Ishikawa (cell line): ENCODE data around the gene LRRC74B.

ENCODE experiments used
- EP300 ChIP-seq: IDR thresholded peaks from 2 replicates; pipeline ENCODE4 v1.6.1; 2012; ENCODE audit warnings: borderline replicate concordance
- TAF1 ChIP-seq: IDR thresholded peaks from 2 replicates; pipeline ENCODE4 v1.6.1; 2012; ENCODE audit warnings: low read depth, mild to moderate bottlenecking
- TF ChIP-seq, protein P1 (sequence below): IDR thresholded peaks from 2 replicates; pipeline ENCODE4 v1.6.1; 2012; ENCODE audit warnings: low read depth, mild to moderate bottlenecking

DNA sequence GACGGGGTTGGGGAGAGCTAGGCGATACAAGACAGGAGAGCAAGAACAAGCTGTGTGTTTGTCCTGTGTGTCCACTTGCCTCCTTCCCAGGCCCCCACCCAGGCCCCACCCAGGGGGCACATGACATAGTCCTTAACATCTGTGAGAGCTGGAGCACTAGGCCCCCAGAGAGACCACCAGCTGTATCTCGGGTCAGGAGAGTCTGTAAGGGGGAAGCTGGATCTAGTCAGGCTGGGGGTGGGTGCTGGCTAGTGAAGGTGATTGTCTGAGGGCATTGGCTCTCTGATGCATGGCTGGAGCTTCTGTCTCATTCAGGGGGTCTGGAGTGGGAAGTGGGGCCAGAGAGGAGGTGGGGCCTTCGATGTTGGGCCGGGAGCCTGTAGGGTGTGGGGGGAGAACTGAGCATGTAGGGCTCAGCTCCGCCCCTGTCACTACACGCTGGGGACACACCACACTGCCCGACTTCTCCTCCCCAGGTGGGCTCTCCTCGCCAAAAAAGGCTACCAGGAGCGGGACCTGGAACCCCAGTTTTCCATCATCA is 30.2 kb upstream of the LRRC74B start:
- TF ChIP-seq EP300: no peak
- TF ChIP-seq TAF1: no peak
- TF ChIP-seq, protein P1, sequence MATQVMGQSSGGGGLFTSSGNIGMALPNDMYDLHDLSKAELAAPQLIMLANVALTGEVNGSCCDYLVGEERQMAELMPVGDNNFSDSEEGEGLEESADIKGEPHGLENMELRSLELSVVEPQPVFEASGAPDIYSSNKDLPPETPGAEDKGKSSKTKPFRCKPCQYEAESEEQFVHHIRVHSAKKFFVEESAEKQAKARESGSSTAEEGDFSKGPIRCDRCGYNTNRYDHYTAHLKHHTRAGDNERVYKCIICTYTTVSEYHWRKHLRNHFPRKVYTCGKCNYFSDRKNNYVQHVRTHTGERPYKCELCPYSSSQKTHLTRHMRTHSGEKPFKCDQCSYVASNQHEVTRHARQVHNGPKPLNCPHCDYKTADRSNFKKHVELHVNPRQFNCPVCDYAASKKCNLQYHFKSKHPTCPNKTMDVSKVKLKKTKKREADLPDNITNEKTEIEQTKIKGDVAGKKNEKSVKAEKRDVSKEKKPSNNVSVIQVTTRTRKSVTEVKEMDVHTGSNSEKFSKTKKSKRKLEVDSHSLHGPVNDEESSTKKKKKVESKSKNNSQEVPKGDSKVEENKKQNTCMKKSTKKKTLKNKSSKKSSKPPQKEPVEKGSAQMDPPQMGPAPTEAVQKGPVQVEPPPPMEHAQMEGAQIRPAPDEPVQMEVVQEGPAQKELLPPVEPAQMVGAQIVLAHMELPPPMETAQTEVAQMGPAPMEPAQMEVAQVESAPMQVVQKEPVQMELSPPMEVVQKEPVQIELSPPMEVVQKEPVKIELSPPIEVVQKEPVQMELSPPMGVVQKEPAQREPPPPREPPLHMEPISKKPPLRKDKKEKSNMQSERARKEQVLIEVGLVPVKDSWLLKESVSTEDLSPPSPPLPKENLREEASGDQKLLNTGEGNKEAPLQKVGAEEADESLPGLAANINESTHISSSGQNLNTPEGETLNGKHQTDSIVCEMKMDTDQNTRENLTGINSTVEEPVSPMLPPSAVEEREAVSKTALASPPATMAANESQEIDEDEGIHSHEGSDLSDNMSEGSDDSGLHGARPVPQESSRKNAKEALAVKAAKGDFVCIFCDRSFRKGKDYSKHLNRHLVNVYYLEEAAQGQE: no peak
